ENCODE results near the gene IL36RN. TPM values are rescaled to one million over a fixed set of nuclear protein-coding genes. Genes with fewer than 3 reads are reported as not detected.

The IL36RN gene
- total and polyA plus RNA-seq, 2 experiments from 2014 or later: not detected

- H3K36me3 ChIP-seq: no peaks in the 10 kb centered on the region
- TF ChIP-seq CTCF (IDR thresholded peaks at IDR 0.05; ENCODE audit: low read depth, low read length): no peak
- H3K4me3 ChIP-seq: no peak overlapping the region
- H3K9me3 ChIP-seq (ENCODE audit: low read depth): no peaks in the 10 kb centered on the region
- no peaks in the 10 kb centered on the region for H3K4me1 ChIP-seq (ENCODE audit: low read depth)
- H3K27ac ChIP-seq: no peak overlapping the region
- no peak for DNase-seq (ENCODE audit: low read depth in 1 of 2, low spot score in 1 of 2)
- H3K27me3 ChIP-seq: no peaks in the 10 kb centered on the region
Measured at GRCh38 chr2:113112441-113112840, 53.4 kb downstream of the IL36RN start.

GRCh38 chr2:113112871-113113270, 53.9 kb downstream of the IL36RN start:
- Histone ChIP-seq H3K4me1 (ENCODE audit: low read depth) (no peaks in the 10 kb centered on the region), H3K9me3 (ENCODE audit: low read depth) (no peaks in the 10 kb centered on the region), H3K36me3 (no peaks in the 10 kb centered on the region), H3K27ac (no peak overlapping the region), H3K4me3 (no peak overlapping the region), H3K27me3 (no peaks in the 10 kb centered on the region)
- DNase-seq (ENCODE audit: low read depth in 1 of 2, low spot score in 1 of 2): no peak
- TF ChIP-seq CTCF (IDR thresholded peaks at IDR 0.05; ENCODE audit: low read depth, low read length): no peak

DNA sequence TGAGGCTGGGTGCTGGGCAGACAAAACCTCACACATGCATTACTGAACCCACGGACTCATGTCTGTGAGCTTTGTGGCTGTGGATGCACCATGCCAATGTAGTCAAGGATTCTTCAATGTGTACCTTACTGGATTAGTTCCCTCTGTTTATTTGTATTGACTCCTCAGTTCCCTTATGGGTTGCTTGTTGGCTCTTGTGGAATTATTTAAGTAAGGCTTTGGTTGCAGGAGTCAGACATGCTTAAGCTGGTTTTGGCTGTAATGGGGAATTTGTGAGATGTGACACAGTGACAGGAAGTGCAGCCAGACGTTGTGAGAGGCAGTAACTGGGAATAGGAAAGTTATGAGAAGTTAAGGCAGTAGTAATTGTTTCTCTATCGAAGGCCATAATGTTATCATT, 54.8 kb downstream of the IL36RN start:
- Histone ChIP-seq H3K4me3 (no peak overlapping the region), H3K27me3 (no peaks in the 10 kb centered on the region), H3K4me1 (ENCODE audit: low read depth) (no peaks in the 10 kb centered on the region), H3K36me3 (no peaks in the 10 kb centered on the region), H3K27ac (no peak overlapping the region), H3K9me3 (ENCODE audit: low read depth) (no peaks in the 10 kb centered on the region)
- no peak for DNase-seq (ENCODE audit: low read depth in 1 of 2, low spot score in 1 of 2)
- no peak for TF ChIP-seq CTCF (IDR thresholded peaks at IDR 0.05; ENCODE audit: low read depth, low read length)

Other genes with a start within 250 kb of the IL36RN start
- gene IL1B, start 222.4 kb upstream of the IL36RN start, total RNA-seq: not detected in 2 replicates
- gene IL1B, start 222.4 kb upstream of the IL36RN start, polyA plus RNA-seq: not detected in 2 replicates
- not detected in 2 replicates for gene IL37, start 148.0 kb upstream of the IL36RN start, total RNA-seq
- gene IL37, start 148.0 kb upstream of the IL36RN start, polyA plus RNA-seq: not detected in 2 replicates
- gene IL36G, start 81.2 kb upstream of the IL36RN start, total RNA-seq: 0.30 TPM in 1 of 2 replicates, not detected in the other
- not detected in 2 replicates for gene IL36G, start 81.2 kb upstream of the IL36RN start, polyA plus RNA-seq
- not detected in 2 replicates for gene IL36A, start 53.7 kb upstream of the IL36RN start, total RNA-seq
- gene IL36A, start 53.7 kb upstream of the IL36RN start, polyA plus RNA-seq: not detected in 2 replicates
- not detected in 2 replicates for gene IL36B, start 6.3 kb upstream of the IL36RN start, total RNA-seq
- not detected in 2 replicates for gene IL36B, start 6.3 kb upstream of the IL36RN start, polyA plus RNA-seq
- not detected in 2 replicates for gene IL1F10, start 8.8 kb downstream of the IL36RN start, total RNA-seq
- gene IL1F10, start 8.8 kb downstream of the IL36RN start, polyA plus RNA-seq: not detected in 2 replicates
- gene IL1RN, start 68.4 kb downstream of the IL36RN start, total RNA-seq: not detected in 2 replicates
- gene IL1RN, start 68.4 kb downstream of the IL36RN start, polyA plus RNA-seq: not detected in 2 replicates
- 5.4 and 9.0 TPM in 2 replicates for gene PSD4, start 114.8 kb downstream of the IL36RN start, total RNA-seq
- 2.5 and 3.8 TPM in 2 replicates for gene PSD4, start 114.8 kb downstream of the IL36RN start, polyA plus RNA-seq
- not detected in 2 replicates for gene PAX8, start 219.7 kb downstream of the IL36RN start, total RNA-seq
- not detected in 2 replicates for gene PAX8, start 219.7 kb downstream of the IL36RN start, polyA plus RNA-seq

Data from cardiac muscle cell (in vitro differentiated cells and primary cell).